ENCODE data around the gene BRICD5.

BRICD5 gene

GRCh38 chr16:2163211-2163881 is 47.3 kb downstream of the BRICD5 start:
- no peak for DNase-seq (ENCODE audit: low read depth)

- no peak for DNase-seq (ENCODE audit: low read depth)
Observed at GRCh38 chr16:2162676-2163118, 48.0 kb downstream of the BRICD5 start.

GRCh38 chr16:2161911-2162310 is 48.8 kb downstream of the BRICD5 start:
- no peak for DNase-seq (ENCODE audit: low read depth)

DNA sequence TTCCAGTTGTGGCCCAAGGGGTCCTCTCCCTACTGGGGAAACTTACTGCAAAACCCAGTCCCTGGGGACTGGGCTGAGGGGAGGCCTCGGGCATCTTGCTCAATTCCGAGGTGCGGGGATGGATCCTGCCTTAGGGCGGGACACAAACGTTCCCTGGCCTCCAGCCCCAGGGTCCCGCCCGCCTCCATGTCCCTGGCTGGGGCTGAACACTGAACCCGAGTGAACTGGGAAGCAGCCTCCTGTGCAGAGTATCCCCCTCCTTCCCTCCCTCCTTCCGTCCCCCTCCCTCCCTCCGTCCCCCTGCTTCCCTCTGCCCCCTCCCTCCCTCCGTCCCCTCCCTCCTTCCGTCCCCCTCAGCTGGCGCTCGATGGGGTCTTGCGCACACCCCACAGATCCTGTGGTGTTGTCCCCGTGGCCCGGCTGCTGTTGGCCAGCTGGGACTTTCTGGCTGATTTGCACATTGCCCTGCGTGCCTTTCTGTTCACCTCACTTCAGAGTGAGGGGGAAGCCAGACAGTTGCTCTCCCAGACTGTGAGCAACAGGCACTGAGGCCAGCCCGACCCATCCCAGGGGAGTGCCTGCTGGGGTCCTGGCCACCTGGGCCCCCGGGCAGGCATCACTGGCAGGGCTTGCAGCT is 49.6 kb downstream of the BRICD5 start:
- peak; percentile 43 for DNase-seq (ENCODE audit: low read depth)
